Measurements from ENCODE around the gene SVIL.
"Not testable (repeated sequence)": the region's sequence is repeated elsewhere in the genome, so short reads cannot be mapped to it uniquely, and the experiment has no call there.

SVIL gene

GRCh38 chr10:29481906-29482440 lies 152.8 kb downstream of the SVIL start:
- DNase-seq = no peak

- no peak for DNase-seq
Observed at GRCh38 chr10:29479981-29480954, 154.5 kb downstream of the SVIL start.

GRCh38 chr10:29479081-29479925 lies 155.5 kb downstream of the SVIL start:
- DNase-seq = no peak

- DNase-seq = no peak
Observed at GRCh38 chr10:29473406-29474100, 161.2 kb downstream of the SVIL start.

- no peak for DNase-seq
Observed at GRCh38 chr10:29473087-29473356, 161.7 kb downstream of the SVIL start.

GRCh38 chr10:29472301-29473086 lies 162.3 kb downstream of the SVIL start:
- DNase-seq = no peak

- no peak for DNase-seq
Observed at GRCh38 chr10:29471544-29471859, 163.3 kb downstream of the SVIL start.

GRCh38 chr10:29470843-29471543 lies 163.8 kb downstream of the SVIL start:
- DNase-seq = no peak

GRCh38 chr10:29470355-29470705 lies 164.4 kb downstream of the SVIL start:
- no peak for DNase-seq

- DNase-seq = no peak
Observed at GRCh38 chr10:29469481-29470354, 165.1 kb downstream of the SVIL start.

GRCh38 chr10:29465384-29465783 lies 169.4 kb downstream of the SVIL start:
- DNase-seq = no peak

GRCh38 chr10:29464671-29465171 lies 170.1 kb downstream of the SVIL start:
- not testable (repeated sequence) for DNase-seq

- no peak for DNase-seq
Observed at GRCh38 chr10:29461042-29461441, 173.7 kb downstream of the SVIL start.

- not testable (repeated sequence) for DNase-seq
Observed at GRCh38 chr10:29458190-29458589, 176.6 kb downstream of the SVIL start.

- no peak for DNase-seq
Observed at GRCh38 chr10:29455095-29455494, 179.7 kb downstream of the SVIL start.

GRCh38 chr10:29454250-29454649 lies 180.5 kb downstream of the SVIL start:
- DNase-seq = no peak

GRCh38 chr10:29452546-29452945 lies 182.2 kb downstream of the SVIL start:
- DNase-seq = no peak

GRCh38 chr10:29451946-29452345 lies 182.8 kb downstream of the SVIL start:
- DNase-seq = no peak

GRCh38 chr10:29450405-29450804 lies 184.4 kb downstream of the SVIL start:
- no peak for DNase-seq
